OCI-LY7 (cell line): ENCODE measurements around the gene HSPA4.

ENCODE experiments used
- CTCF ChIP-seq: fragments of 200-600 bp; sonication (generic); conservative IDR thresholded peaks from 2 replicates; pipeline ENCODE4 v1.5.1; 2014; ENCODE audit warnings: mild to moderate bottlenecking, antibody characterized with exemption, low read length, moderate library complexity, mixed read lengths
- EZH2phosphoT487 ChIP-seq: fragments of 200-600 bp; sonication (generic); IDR thresholded peaks from 2 replicates; pipeline ENCODE4 v1.6.1; 2018; ENCODE audit warnings: low read depth, borderline replicate concordance, mild to moderate bottlenecking, mixed run types, antibody characterized with exemption, low read length, moderate library complexity, mixed read lengths

GRCh38 chr5:133117166-133117911 lies 65.5 kb downstream of the HSPA4 start:
- no peak for TF ChIP-seq CTCF
- TF ChIP-seq EZH2phosphoT487: no peak
